A549 treated with CORT108297 at 1 μM for 4 hours (cell line): ENCODE results near the gene BMP3. TPM values are rescaled to one million over a fixed set of nuclear protein-coding genes. Genes with fewer than 3 reads are reported as not detected.

Experiments
- total RNA-seq: library from RNA; stranded (reverse); fragments of 200-300 nt; extraction: Qiagen RNA extraction; gene quantifications from 5 replicates; pipeline ENCODE4 v1.2.3, GENCODE V29; 2022

BMP3 gene, protein sequence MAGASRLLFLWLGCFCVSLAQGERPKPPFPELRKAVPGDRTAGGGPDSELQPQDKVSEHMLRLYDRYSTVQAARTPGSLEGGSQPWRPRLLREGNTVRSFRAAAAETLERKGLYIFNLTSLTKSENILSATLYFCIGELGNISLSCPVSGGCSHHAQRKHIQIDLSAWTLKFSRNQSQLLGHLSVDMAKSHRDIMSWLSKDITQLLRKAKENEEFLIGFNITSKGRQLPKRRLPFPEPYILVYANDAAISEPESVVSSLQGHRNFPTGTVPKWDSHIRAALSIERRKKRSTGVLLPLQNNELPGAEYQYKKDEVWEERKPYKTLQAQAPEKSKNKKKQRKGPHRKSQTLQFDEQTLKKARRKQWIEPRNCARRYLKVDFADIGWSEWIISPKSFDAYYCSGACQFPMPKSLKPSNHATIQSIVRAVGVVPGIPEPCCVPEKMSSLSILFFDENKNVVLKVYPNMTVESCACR
- not detected in 5 replicates for total RNA-seq

DNA sequence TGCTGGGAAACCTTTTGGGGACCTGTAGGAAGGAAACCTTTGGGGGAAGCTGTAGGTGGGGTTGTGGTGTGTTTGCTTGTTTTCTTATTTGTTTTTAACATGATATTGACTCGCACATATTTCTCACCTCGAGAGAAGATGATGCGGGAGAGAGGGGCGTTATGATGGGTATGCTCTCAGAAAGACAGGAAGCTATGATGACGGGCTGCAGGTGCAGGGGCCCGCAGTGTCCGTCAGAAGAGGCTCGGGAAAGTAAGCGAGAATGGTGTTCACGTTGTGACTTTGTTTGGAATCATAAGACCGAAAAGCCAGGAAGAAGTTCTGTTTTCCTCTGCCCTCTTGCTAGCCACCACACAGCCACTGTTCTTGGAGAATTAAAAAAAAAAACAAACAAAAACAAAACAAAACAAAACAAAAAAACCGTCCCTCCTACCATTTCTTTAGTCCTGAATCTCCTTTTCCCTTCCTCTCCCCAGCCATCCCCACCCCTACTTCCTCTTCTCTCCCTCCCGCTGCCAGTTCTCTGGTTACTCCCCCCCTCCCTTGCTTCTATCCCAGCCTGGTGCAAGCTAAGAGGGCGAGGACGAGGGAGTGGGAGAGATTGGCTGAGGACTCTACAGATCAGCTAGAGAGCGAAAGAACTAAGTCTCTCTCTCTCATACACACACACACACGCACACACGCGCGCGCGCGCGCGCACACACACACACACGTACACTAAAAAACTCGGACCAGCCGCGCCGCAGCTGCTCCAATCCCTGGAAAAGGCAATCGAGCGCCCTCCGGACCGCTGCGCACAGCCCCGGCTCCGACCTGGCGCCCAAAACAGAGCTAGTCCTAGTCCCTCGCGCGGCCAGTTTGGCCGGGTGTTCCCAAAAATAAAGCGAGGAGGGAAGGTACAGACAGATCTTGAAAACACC is at the start of gene BMP3:
Gene BMP3, plus strand, starts transcription at position 648 of the 920 bp plus-strand sequence. CDS start 577 bp downstream, outside the sequence.

Other genes starting within 250 kb of the BMP3 start
- gene PRKG2, start 184.5 kb downstream of the BMP3 start, total RNA-seq, result 0.76 to 1.1 TPM (median 0.81 TPM) in 5 replicates